Neural cell (in vitro differentiated cells): Measurements from ENCODE around the gene STAT2. TPM values are rescaled to one million over a fixed set of nuclear protein-coding genes. Genes with fewer than 3 reads are reported as not detected.

ENCODE experiments used
- H2AFZ ChIP-seq: fragments of 200-600, 300-800 bp; sonication (generic), shearing (Covaris generic); 2 replicates; pipeline ENCODE4 v1.6.0; 2014; ENCODE audit warnings: low read depth, mild to moderate bottlenecking, antibody characterized with exemption, low read length, moderate library complexity
- H3F3A ChIP-seq: fragments of 200-600 bp; shearing (Covaris generic); 2 replicates; pipeline ENCODE4 v1.6.1; 2016; ENCODE audit warnings: mild to moderate bottlenecking, moderate library complexity, mixed read lengths, antibody characterized with exemption, low read length; ENCODE audit not compliant: insufficient read depth, poor library complexity, severe bottlenecking
- H3K27ac ChIP-seq: fragments of 200-600, 300-800 bp; sonication (generic), shearing (Covaris generic); 2 replicates; pipeline ENCODE4 v1.5.1; 2014; ENCODE audit warnings: mild to moderate bottlenecking, low read length, moderate library complexity
- H3K27me3 ChIP-seq: fragments of 300-800, 200-600 bp; sonication (generic), shearing (Covaris generic); 2 replicates; pipeline ENCODE4 v1.6.0; 2014; ENCODE audit warnings: mild to moderate bottlenecking, low read depth, low read length, moderate library complexity; ENCODE audit not compliant: insufficient read depth
- H3K36me3 ChIP-seq: fragments of 300-800, 200-600 bp; sonication (generic), shearing (Covaris generic); 2 replicates; pipeline ENCODE4 v1.5.1; 2014; ENCODE audit warnings: mild to moderate bottlenecking, antibody characterized with exemption, low read length, moderate library complexity; ENCODE audit not compliant: insufficient read depth
- H3K4me2 ChIP-seq: fragments of 300-800, 200-600 bp; sonication (generic), shearing (Covaris generic); 2 replicates; pipeline ENCODE4 v1.6.0; 2014; ENCODE audit warnings: mild to moderate bottlenecking, low read length
- H3K4me3 ChIP-seq: fragments of 300-800, 200-600 bp; sonication (generic), shearing (Covaris generic); 2 replicates; pipeline ENCODE4 v1.5.1; 2014; ENCODE audit warnings: mild to moderate bottlenecking, low read length, moderate library complexity
- H3K79me2 ChIP-seq: fragments of 200-600 bp; shearing (Covaris generic); replicated peaks from 2 replicates; pipeline ENCODE4 v1.6.0; 2014; ENCODE audit warnings: mild to moderate bottlenecking, low read length, moderate library complexity; ENCODE audit not compliant: insufficient read depth
- H3K9ac ChIP-seq: fragments of 300-800, 200-600 bp; sonication (generic), shearing (Covaris generic); 2 replicates; pipeline ENCODE4 v1.6.1; 2016; ENCODE audit warnings: mild to moderate bottlenecking, low read length, mixed read lengths
- H3K9me2 ChIP-seq: fragments of 200-600 bp; shearing (Covaris generic); 2 replicates; pipeline ENCODE4 v1.6.1; 2016; ENCODE audit warnings: mild to moderate bottlenecking, low read length, mixed read lengths; ENCODE audit not compliant: insufficient read depth
- H3K9me3 ChIP-seq: fragments of 200-600, 300-800 bp; sonication (generic), shearing (Covaris generic); 2 replicates; pipeline ENCODE4 v1.6.1; 2016; ENCODE audit warnings: mild to moderate bottlenecking, mixed run types, low read length, moderate library complexity, mixed read lengths
- H4K20me1 ChIP-seq: fragments of 200-600 bp; shearing (Covaris generic); 2 replicates; pipeline ENCODE4 v1.6.1; 2016; ENCODE audit warnings: mild to moderate bottlenecking, mixed run types; ENCODE audit not compliant: insufficient read depth
- CTCF ChIP-seq: fragments of 450-650 bp; IDR thresholded peaks from 2 replicates; pipeline ENCODE4 v1.5.1; 2014; ENCODE audit warnings: antibody characterized with exemption, mild to moderate bottlenecking, moderate library complexity; ENCODE audit not compliant: poor library complexity, severe bottlenecking
- EP300 ChIP-seq: fragments of 450-650 bp; conservative IDR thresholded peaks from 2 replicates; pipeline ENCODE4 v1.6.1; 2014; ENCODE audit warnings: antibody characterized with exemption, mild to moderate bottlenecking, moderate library complexity; ENCODE audit not compliant: poor library complexity, severe bottlenecking
- EZH2 ChIP-seq: fragments of 200-600, 300-800 bp; shearing (Covaris generic), sonication (generic); IDR thresholded peaks from 2 replicates; pipeline ENCODE4 v1.6.1; 2014; ENCODE audit warnings: antibody characterized with exemption, low read length, borderline replicate concordance, mild to moderate bottlenecking; ENCODE audit not compliant: insufficient read depth, poor library complexity, severe bottlenecking
- MXI1 ChIP-seq: fragments of 450-650 bp; conservative IDR thresholded peaks from 2 replicates; pipeline ENCODE4 v1.6.1; 2014; ENCODE audit warnings: antibody characterized with exemption, mild to moderate bottlenecking; ENCODE audit not compliant: poor library complexity, severe bottlenecking
- POLR2AphosphoS5 ChIP-seq: IDR thresholded peaks from 2 replicates; pipeline ENCODE4 v1.6.1; 2012
- RAD21 ChIP-seq: fragments of 450-650 bp; conservative IDR thresholded peaks from 2 replicates; pipeline ENCODE4 v1.6.1; 2014; ENCODE audit warnings: antibody characterized with exemption, mild to moderate bottlenecking, moderate library complexity
- SMC3 ChIP-seq: fragments of 450-650 bp; conservative IDR thresholded peaks from 2 replicates; pipeline ENCODE4 v1.6.1; 2014; ENCODE audit warnings: antibody characterized with exemption, mild to moderate bottlenecking, moderate library complexity; ENCODE audit not compliant: poor library complexity
- TAF1 ChIP-seq: IDR thresholded peaks from 2 replicates; pipeline ENCODE4 v1.6.1; 2012; ENCODE audit warnings: low read depth
- polyA plus RNA-seq: library from polyadenylated mRNA; depleted of rRNA; stranded (reverse); fragments of >200 nt; gene quantifications from 2 replicates; pipeline ENCODE4 v1.2.3, GENCODE V29; 2014
- TF ChIP-seq, protein P1 (sequence below): IDR thresholded peaks from 2 replicates; pipeline ENCODE4 v1.6.1; 2012; ENCODE audit warnings: borderline replicate concordance

Gene STAT2
- polyA plus RNA-seq, 1 donor from 2014 or later, result 88.2 TPM

GRCh38 chr12:56317675-56318074, 42.2 kb downstream of the STAT2 start:
- H3K79me2 ChIP-seq, result peaks cover 10% of the 10 kb centered on the region
- no peaks in the 10 kb centered on the region for H3K9me2 ChIP-seq
- no peak overlapping the region for H3K4me2 ChIP-seq
- no peak overlapping the region for H3K9ac ChIP-seq
- H3F3A ChIP-seq, result no peaks in the 10 kb centered on the region
- no peak overlapping the region for H2AFZ ChIP-seq
- no peak overlapping the region for H3K27ac ChIP-seq
- TF ChIP-seq POLR2AphosphoS5 (no peak), RAD21 (no peak), MXI1 (no peak), EZH2 (no peak), TAF1 (no peak), CTCF (no peak), SMC3 (no peak), EP300 (no peak)
- TF ChIP-seq, protein P1, sequence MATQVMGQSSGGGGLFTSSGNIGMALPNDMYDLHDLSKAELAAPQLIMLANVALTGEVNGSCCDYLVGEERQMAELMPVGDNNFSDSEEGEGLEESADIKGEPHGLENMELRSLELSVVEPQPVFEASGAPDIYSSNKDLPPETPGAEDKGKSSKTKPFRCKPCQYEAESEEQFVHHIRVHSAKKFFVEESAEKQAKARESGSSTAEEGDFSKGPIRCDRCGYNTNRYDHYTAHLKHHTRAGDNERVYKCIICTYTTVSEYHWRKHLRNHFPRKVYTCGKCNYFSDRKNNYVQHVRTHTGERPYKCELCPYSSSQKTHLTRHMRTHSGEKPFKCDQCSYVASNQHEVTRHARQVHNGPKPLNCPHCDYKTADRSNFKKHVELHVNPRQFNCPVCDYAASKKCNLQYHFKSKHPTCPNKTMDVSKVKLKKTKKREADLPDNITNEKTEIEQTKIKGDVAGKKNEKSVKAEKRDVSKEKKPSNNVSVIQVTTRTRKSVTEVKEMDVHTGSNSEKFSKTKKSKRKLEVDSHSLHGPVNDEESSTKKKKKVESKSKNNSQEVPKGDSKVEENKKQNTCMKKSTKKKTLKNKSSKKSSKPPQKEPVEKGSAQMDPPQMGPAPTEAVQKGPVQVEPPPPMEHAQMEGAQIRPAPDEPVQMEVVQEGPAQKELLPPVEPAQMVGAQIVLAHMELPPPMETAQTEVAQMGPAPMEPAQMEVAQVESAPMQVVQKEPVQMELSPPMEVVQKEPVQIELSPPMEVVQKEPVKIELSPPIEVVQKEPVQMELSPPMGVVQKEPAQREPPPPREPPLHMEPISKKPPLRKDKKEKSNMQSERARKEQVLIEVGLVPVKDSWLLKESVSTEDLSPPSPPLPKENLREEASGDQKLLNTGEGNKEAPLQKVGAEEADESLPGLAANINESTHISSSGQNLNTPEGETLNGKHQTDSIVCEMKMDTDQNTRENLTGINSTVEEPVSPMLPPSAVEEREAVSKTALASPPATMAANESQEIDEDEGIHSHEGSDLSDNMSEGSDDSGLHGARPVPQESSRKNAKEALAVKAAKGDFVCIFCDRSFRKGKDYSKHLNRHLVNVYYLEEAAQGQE, result no peak
- H3K36me3 ChIP-seq, result no peaks in the 10 kb centered on the region
- H4K20me1 ChIP-seq, result no peaks in the 10 kb centered on the region
- H3K9me3 ChIP-seq, result no peaks in the 10 kb centered on the region
- H3K4me3 ChIP-seq, result no peak overlapping the region
- no peaks in the 10 kb centered on the region for H3K27me3 ChIP-seq

GRCh38 chr12:56315622-56316473, 44.1 kb downstream of the STAT2 start, which contains the start of gene CNPY2:
Gene CNPY2 (minus strand): TSS chr12:56315988. CDS start chr12:56315217, 771 bp downstream.
- peak within 1 kb of the TSS; percentile 22 for H2AFZ ChIP-seq
- TF ChIP-seq POLR2AphosphoS5 (peak; percentile 78), CTCF (peak; percentile 27), SMC3 (peak; percentile 37), EP300 (no peak), EZH2 (no peak), TAF1 (no peak), MXI1 (peak; percentile 86), RAD21 (no peak)
- TF ChIP-seq, protein P1, result no peak
- H3K36me3 ChIP-seq, result peaks cover 3% of the 10 kb centered on the region
- H3K4me3 ChIP-seq, result peak within 1 kb of the TSS; percentile 91
- H3K4me2 ChIP-seq, result peak within 1 kb of the TSS; percentile 68
- H3K27me3 ChIP-seq, result no peaks in the 10 kb centered on the region
- no peaks in the 10 kb centered on the region for H4K20me1 ChIP-seq
- H3K9me3 ChIP-seq, result no peaks in the 10 kb centered on the region
- H3K9ac ChIP-seq, result peak within 1 kb of the TSS; percentile 89
- H3F3A ChIP-seq, result no peaks in the 10 kb centered on the region
- peak within 1 kb of the TSS; percentile 84 for H3K27ac ChIP-seq
- H3K79me2 ChIP-seq, result peaks cover 10% of the 10 kb centered on the region
- H3K9me2 ChIP-seq, result no peaks in the 10 kb centered on the region
